Measurements from ENCODE around the gene ZNHIT3. TPM values are rescaled to one million over a fixed set of nuclear protein-coding genes. Genes with fewer than 3 reads are reported as not detected.

ZNHIT3 gene
- total and polyA plus RNA-seq, 2 of the 13 experiments (the other 11 are each of a cell fraction or from before 2014, with no cell fraction given) = 66.6 to 77.4 TPM

DNA sequence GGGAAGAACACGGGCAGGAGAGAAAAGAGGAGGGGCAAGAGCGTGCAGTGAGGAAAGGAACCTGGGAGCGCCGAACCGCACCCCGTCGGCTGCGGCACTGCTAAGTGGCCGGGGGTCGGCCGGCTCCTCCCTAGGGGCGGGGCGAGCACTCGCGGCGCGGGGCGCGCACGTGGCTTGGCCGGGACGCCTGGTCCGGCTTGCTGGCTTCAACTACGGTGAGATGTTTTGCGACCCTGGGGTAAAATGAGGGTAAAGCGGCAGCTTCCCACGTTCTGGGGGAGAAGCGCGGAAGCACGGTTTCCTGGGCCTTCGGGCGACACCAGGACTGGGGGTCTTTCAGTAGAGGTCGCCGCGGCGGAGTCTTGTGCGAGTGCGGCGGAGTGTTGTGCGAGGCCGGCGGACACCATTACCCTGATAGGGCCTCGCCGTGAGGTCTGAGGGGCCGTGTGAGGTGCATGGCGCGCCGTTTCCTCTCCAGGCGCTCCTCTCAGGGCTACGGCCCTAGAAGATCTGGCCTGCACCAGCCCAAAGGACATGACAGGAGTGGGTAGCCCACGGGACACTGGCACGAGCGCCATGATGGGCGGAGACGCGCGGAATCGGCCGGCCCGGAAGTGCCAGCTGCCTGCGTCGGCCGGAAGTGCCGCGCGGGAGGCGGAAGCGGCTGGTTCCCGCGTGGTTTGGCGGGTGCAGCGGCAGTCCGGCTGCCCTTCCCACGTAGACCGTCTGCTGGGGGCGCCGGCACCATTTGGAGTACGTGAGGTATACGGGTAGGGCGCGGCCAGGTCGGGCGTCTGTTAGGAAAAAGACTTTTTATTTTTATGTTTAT is 48.6 kb downstream of the ZNHIT3 start, which contains the start of the genes MYO19 and PIGW (continued):
- TF ChIP-seq SYNCRIP (IDR thresholded peaks at IDR 0.05; ENCODE audit: insufficient read depth, low read depth, low read length) (no peak), ZNF792 (CRISPR knock-in tag; IDR thresholded peaks at IDR 0.05) (peak; percentile 67), FOXO4 (CRISPR knock-in tag; conservative IDR thresholded peaks at IDR 0.05) (peak; percentile 94; the same call in 1 of the 2 replicates), REL (CRISPR knock-in tag; conservative IDR thresholded peaks at IDR 0.05) (peak; percentile 63; the same call in 1 of the 2 replicates), ZNF563 (CRISPR knock-in tag; IDR thresholded peaks at IDR 0.05) (0 out of 2 replicates have a peak, but pooled peaks have one; percentile 47), ZNF530 (CRISPR knock-in tag; IDR thresholded peaks at IDR 0.05; ENCODE audit: low read depth) (no peak), FOXJ3 (CRISPR knock-in tag; IDR thresholded peaks at IDR 0.05; ENCODE audit: borderline replicate concordance) (peak; percentile 61), ZNF430 (CRISPR knock-in tag; IDR thresholded peaks at IDR 0.05) (peak; percentile 89), NFRKB (IDR thresholded peaks at IDR 0.05) (0 out of 2 replicates have a peak, but pooled peaks have one; percentile 4), NFKB2 (CRISPR knock-in tag; IDR thresholded peaks at IDR 0.05; ENCODE audit: borderline replicate concordance) (peak; percentile 40; the same call in 1 of the 2 replicates), MEIS2 (CRISPR knock-in tag; IDR thresholded peaks at IDR 0.05) (peak; percentile 40; the same call in 1 of the 2 replicates)
- TF ChIP-seq, protein P1, sequence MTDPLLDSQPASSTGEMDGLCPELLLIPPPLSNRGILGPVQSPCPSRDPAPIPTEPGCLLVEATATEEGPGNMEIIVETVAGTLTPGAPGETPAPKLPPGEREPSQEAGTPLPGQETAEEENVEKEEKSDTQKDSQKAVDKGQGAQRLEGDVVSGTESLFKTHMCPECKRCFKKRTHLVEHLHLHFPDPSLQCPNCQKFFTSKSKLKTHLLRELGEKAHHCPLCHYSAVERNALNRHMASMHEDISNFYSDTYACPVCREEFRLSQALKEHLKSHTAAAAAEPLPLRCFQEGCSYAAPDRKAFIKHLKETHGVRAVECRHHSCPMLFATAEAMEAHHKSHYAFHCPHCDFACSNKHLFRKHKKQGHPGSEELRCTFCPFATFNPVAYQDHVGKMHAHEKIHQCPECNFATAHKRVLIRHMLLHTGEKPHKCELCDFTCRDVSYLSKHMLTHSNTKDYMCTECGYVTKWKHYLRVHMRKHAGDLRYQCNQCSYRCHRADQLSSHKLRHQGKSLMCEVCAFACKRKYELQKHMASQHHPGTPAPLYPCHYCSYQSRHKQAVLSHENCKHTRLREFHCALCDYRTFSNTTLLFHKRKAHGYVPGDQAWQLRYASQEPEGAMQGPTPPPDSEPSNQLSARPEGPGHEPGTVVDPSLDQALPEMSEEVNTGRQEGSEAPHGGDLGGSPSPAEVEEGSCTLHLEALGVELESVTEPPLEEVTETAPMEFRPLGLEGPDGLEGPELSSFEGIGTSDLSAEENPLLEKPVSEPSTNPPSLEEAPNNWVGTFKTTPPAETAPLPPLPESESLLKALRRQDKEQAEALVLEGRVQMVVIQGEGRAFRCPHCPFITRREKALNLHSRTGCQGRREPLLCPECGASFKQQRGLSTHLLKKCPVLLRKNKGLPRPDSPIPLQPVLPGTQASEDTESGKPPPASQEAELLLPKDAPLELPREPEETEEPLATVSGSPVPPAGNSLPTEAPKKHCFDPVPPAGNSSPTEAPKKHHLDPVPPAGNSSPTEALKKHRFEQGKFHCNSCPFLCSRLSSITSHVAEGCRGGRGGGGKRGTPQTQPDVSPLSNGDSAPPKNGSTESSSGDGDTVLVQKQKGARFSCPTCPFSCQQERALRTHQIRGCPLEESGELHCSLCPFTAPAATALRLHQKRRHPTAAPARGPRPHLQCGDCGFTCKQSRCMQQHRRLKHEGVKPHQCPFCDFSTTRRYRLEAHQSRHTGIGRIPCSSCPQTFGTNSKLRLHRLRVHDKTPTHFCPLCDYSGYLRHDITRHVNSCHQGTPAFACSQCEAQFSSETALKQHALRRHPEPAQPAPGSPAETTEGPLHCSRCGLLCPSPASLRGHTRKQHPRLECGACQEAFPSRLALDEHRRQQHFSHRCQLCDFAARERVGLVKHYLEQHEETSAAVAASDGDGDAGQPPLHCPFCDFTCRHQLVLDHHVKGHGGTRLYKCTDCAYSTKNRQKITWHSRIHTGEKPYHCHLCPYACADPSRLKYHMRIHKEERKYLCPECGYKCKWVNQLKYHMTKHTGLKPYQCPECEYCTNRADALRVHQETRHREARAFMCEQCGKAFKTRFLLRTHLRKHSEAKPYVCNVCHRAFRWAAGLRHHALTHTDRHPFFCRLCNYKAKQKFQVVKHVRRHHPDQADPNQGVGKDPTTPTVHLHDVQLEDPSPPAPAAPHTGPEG (CRISPR knock-in tag; IDR thresholded peaks at IDR 0.05) = peak; percentile 86
- TF ChIP-seq, protein P2, sequence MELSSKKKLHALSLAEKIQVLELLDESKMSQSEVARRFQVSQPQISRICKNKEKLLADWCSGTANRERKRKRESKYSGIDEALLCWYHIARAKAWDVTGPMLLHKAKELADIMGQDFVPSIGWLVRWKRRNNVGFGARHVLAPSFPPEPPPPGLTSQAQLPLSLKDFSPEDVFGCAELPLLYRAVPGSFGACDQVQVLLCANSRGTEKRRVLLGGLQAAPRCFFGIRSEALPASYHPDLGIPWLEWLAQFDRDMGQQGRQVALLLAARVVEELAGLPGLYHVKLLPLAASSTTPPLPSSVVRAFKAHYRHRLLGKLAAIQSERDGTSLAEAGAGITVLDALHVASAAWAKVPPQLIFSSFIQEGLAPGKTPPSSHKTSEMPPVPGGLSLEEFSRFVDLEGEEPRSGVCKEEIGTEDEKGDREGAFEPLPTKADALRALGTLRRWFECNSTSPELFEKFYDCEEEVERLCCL (CRISPR knock-in tag; IDR thresholded peaks at IDR 0.05; ENCODE audit: borderline replicate concordance) = peak; percentile 39; the same call in 1 of the 2 replicates
- TF ChIP-seq, protein P3, sequence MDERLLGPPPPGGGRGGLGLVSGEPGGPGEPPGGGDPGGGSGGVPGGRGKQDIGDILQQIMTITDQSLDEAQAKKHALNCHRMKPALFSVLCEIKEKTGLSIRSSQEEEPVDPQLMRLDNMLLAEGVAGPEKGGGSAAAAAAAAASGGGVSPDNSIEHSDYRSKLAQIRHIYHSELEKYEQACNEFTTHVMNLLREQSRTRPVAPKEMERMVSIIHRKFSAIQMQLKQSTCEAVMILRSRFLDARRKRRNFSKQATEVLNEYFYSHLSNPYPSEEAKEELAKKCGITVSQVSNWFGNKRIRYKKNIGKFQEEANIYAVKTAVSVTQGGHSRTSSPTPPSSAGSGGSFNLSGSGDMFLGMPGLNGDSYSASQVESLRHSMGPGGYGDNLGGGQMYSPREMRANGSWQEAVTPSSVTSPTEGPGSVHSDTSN (CRISPR knock-in tag; IDR thresholded peaks at IDR 0.05) = no peak
- TF ChIP-seq, protein P4, sequence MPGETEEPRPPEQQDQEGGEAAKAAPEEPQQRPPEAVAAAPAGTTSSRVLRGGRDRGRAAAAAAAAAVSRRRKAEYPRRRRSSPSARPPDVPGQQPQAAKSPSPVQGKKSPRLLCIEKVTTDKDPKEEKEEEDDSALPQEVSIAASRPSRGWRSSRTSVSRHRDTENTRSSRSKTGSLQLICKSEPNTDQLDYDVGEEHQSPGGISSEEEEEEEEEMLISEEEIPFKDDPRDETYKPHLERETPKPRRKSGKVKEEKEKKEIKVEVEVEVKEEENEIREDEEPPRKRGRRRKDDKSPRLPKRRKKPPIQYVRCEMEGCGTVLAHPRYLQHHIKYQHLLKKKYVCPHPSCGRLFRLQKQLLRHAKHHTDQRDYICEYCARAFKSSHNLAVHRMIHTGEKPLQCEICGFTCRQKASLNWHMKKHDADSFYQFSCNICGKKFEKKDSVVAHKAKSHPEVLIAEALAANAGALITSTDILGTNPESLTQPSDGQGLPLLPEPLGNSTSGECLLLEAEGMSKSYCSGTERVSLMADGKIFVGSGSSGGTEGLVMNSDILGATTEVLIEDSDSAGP (CRISPR knock-in tag; IDR thresholded peaks at IDR 0.05; ENCODE audit: borderline replicate concordance) = peak; percentile 74; the same call in 1 of the 2 replicates
